DMS 273 treated with DMSO at 0.1 percent for 48 hours (cell line): ENCODE results near the gene ARID4B.
"Not testable (repeated sequence)": the region's sequence is repeated elsewhere in the genome, so short reads cannot be mapped to it uniquely, and the experiment has no call there.

ENCODE experiments used
- DNase-seq: peaks from one replicate; lab custom pipeline; 2025; lab: John Stamatoyannopoulos, UW

Gene ARID4B

DNA sequence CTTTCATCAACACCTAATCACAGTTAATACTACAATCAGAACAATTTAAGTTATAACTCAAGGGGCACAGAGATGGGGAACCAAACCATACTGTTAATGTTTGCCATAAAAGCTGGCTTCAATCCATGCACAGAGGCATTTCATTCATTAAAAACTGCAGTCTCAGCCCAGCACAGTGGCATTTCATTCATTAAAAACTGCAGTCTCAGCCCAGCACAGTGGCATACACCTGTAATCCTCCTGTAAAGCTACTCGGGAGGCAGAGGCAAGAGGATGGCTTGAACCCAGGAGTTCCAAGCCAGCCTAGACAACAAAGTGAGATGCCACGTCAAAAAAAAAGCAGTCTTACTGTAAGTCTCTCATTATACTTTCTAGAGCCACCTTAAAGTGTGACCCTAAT, 29.2 kb downstream of the ARID4B start:
- no peak for DNase-seq

DNA sequence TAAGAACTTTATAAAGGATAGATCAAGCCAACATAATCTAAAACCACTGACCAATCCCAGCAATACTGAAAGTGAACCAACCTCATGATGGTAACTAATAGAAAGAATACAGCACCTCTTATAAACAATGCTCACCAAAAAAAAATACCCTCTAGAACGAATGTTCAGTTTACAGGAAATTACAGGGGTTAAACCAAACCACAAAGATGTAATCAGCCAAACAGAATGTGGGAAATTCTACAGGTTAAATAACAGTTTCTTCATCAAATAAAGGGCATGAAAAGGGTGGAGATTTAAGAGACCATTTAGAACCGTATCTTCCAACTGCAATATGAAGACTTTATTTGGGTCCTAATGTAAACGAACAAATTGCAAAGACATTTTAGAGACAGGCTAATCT, 30.4 kb downstream of the ARID4B start:
- DNase-seq = no peak

DNA sequence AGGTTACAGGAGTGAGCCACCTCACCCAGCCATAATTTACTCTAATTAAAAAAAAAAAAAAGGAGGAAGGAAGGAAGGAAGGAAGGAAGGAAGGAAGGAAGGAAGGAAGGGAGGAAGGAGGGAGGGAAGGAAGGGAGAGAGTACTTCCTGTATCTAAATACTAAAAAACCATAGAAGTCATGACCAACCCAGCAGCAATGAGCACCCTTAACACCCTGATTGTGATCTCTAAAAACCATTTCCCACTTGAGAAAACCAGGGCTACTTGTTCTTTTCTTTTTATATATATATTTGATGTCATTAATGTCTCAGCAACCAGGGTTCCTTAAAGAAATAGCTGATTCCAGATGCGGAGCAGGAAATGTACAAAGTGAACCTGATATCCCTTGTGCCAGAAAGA, 31.2 kb downstream of the ARID4B start:
- DNase-seq = no peak

DNA sequence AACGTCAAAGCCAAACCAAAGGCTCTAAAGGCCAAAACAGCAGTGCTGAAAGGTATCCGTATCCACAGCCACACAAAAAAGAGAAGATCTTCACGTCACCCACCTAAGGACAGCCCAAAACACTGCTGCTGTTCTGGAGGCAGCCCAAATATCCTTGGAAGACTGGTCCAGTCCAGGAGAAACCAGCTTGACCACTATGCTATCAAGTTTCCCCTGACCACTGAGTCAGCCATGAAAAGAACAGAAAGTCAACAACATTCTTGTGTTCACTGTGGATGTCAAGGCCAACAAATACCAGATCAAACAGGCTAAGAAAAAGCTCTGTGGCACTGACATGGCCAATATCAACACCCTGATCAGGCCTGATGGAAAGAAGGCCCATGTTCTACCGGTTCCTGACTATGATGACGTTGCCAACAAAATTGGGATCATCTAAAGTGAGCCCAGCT, 32.1 kb downstream of the ARID4B start:
- DNase-seq = no peak

DNA sequence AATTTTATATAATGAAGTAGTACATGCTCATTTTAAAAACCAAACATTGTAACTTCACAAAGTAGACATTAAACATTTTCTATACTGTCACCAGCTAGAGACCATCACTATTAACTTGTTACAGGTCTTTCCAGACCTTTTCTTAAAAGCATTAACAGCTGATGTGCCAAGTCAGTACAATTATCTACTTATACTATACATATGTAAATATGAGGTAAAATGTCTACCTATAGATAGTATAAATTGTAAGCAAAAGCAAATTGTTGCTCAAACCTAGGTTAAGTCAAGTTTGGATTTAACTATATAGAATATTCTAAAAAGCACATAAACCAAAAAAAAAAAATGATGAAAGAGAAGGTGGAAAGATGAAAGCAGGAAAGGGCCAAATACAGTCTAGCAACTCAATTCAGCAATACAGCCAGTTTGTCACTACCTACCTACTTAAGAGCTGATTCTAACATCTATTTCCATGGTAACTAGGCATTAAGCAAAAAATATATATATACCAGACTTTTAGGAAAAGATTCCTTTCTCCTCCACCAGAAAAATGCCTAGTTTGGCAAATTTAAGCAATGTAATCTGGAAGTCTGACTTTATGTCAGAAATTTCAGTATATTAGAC, 34.5 kb downstream of the ARID4B start:
- no peak for DNase-seq

DNA sequence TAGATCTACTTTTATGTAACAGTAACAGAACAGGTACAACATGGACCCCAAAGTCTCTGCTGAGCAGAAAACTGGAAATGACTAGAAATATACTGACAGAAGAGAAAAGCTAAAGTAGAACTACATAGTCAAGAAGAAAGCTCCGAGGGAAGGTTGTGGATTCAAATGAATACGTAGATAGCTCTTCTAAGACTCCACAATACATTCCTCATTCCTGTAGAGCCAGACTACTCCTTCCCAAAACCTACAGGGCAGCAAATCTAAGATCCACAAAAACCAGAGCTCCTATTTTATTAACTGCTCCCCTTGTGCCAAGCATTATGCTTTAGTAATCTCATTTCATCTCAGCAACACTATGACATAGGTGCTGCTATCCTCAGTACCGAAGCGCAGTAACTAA, 35.2 kb downstream of the ARID4B start:
- DNase-seq = no peak

DNA sequence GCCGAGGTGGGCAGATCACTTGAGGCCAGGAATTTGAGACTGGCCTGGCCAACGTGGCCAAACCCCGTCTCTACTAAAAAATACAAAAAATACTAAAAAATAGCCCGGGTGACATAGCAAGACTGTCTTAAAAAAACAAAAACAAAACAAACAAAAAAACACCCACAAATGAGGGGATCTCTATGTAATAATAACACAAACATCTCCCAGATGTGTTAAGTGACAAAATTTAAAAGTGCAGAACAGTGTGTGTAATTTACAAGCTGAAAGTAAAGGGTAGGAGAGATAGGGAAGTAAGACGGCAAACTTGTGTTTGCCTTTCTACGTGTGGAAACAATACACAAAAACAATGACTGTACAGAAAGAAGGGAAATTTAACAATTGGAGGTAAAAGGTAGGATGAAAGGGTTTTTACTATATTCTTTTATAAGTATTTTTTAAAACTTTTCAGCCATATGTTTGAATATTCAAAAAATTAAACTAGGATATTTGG, 36.3 kb downstream of the ARID4B start:
- no peak for DNase-seq

DNA sequence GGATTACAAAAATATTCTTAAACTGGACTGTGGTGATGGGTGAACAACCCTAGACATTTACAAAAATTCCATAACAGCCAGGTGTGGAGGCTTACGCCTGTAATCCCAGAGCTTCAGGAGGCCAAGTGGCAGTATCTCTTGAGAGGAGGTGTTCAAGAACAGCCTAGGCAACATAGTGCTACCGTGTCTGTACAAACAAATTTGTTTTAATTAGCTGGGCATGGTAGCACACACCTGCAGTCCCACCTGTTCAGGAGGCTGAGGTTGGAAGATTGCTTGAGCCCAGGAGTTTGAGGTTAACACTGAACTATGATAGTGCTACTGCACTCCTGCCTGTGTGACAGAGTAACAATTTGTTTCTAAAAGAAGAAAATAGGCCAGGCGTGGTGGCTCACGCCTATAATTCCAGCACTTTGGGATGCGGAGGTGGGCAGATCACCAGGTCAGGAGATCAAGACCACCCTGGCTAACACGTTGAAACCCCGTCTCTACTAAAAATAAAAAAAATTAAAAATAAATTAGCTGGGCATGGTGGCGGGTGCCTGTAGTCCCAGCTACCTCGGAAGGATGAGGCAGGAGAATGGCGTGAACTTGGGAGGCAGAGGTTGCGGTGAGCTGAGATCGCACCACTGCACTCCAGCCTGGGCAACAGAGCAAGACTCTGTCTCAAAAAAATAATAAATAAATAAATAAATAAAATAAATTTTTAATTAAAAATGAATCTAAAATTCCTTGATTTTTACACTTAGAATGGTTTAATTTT, 37.1 kb downstream of the ARID4B start:
- no peak for DNase-seq

DNA sequence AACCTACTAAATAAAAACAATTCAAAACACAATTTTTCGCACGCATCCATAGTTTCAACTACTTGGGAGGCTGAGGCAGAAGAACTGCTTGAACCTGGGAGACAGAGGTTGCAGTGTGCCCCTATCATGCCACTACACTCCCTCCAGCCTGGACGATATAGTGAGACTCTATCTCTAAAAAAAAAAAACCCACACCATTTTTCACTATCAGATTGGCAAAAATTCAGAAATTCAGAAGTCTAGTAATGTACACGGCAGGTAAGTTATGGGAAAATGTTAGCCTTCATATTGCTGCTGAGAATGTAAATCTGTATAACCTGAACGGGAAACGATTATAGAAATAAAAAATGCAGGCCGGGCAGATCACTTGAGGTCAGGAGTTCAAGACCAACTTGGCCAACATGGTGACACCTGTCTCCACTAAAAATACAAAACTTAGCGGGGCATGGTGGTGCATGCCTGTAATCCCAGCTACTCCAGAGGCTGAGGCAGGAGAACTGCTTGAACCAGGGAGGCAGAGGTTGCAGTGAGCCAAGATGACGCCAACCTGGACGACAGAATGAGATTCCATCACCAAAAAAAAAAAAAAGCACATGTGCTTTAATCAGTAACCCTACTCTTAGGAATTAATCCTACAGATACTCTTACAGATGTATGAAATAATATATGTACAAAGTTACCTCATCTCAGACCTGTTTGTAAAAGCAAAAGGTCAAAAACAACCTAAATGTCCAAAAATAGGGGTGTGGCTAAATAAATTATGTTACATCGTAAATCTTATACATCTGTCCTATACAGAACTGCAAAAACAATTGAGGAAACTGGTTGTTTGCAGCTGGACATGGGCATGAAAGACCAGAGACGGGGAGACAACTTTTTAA, 37.9 kb downstream of the ARID4B start:
- no peak for DNase-seq

DNA sequence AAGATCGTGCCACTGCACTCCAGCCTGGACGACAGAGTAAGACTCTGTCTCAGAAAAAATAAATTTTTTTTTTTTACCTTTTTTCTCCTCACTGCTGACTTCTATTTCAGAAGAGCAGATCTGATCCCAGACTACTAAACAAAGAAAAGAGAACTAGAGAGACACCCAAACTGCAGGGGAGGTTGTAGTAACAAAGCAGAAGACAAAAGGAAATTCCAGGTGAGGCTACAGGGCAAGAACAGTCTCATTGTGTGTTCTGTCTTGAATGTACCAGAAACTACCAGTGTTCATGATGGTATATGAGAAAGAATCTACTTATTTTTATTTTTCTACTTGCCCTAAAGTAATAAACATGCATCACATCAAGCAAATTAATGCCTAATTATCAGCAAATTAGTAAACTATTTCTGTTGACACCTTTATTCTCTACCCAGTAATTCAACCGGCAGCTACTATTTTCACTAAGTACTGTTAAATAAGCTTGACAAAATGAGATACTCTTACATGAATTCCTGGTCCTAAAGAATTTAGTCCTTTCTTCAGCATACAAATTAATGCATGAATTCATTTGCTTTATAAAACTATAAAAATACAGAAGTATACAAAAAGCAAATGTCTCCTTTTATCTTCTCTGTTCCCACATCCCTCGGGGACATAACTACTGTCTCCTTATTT, 40.6 kb downstream of the ARID4B start:
- DNase-seq = no peak

DNA sequence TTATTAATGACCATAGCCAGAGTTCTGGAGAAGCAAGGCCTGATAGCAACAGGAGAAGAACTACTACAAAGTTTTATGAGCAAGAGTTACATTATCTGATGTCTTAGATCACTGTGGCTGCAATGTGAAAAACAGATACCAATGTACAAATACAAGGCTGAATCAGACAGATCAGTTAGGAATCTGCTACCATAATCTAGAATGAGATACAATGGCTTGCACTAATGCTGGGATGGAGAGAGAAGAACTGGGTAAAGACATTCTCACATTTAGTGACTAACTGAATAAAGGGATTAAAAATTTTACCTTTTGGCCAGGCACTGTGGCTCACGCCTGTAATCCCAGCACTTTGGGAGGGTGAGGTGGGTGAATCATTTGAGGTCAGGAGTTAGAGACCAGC, 41.3 kb downstream of the ARID4B start:
- DNase-seq = no peak

DNA sequence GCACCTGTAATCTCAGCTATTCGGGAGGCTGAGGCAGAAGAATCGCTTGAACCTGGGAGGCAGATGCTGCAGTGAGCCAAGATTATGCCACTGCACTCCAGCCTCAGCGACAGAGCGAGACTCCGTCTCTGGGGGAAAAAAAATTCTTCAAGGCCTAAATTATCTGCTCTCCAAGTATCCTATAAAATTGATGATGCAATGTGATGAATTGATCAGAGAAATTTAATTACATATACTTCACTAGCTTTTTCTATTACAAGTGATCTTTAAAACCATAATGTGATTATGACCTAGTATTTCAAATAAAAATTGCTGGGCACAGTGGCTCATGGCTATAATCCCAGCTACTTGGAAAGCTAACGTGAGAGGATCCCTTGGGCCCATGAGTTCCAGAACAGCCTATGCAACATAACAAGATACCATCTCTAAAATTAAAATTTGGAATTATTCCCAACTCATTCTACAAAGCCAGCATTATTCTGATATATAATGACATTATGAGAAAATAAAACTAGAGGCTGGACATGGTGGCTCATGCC, 43.7 kb downstream of the ARID4B start:
- no peak for DNase-seq

DNA sequence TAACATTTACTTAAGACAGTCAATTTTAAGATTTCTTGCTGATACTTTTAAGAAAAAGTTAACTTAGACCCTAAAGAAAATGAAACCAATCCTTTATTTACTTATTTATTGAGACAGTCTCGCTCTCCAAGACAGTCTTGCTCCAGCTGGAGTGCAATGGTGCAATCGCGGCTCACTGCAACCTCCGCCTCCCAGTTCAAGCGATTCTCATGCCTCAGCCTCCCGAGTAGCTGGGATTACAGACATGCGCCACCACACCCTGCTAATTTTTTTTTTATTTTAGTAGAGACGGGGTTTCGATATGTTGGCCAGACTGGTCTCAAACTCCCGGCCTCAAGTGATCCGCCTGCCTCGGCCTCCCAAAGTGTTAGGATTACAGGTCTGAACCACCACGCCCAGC, 44.3 kb downstream of the ARID4B start:
- not testable (repeated sequence) for DNase-seq

DNA sequence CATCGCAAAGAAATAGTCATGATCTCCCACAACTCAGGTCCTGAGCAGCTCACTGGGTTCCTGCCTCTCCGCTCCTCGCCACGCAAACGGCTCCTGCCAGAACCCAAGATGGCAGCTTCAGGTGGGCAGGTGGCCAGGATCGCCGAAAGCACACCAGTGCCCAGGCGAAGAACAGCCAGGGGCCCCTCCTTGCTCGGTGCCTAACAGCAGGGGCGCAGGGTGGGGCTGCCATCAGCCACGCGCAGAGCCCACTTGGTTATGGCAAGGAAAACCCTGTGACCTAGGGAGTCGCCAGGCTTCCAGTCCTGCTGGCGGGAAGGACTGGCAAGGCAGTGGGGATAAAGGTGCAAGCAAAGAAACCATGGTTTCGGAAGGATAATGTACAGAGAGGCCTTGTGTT, 47.5 kb downstream of the ARID4B start:
- DNase-seq = no peak

DNA sequence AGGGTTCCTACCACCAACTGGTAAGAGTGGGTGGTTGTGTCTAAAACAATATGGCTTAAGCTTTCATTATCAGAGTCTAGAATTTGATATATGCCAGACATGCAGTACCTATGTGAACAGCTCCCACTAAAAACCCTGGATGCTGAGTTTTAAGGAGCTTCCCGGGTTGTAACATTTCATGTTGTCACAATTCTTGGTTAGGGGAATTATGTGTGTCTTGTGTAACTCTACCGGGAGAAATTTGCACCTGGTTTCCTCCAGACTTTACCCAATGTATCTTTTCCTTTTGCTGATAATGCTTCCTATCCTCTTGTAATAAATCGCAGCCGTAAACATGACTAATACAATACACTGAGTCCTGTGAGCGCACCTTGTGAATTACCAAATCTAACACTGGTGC, 48.3 kb downstream of the ARID4B start:
- no peak for DNase-seq

DNA sequence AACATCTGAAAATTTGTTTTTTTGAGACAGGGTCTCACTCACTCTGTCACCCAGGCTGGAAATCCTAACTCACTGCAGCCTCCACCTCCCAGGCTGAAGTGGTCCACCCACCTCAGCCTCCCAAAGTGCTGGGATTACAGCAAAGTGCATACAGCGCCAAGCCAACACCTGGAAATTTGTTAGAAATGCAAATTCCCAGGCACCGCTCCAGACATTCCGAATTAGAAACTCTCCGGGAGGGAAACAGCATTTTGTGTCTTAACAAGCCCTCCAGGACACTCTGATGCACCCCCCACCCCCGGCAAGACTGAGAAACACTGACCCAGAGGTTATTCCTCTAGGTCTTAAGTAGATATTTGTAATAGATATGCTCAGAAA, 49.1 kb downstream of the ARID4B start:
- DNase-seq = no peak

DNA sequence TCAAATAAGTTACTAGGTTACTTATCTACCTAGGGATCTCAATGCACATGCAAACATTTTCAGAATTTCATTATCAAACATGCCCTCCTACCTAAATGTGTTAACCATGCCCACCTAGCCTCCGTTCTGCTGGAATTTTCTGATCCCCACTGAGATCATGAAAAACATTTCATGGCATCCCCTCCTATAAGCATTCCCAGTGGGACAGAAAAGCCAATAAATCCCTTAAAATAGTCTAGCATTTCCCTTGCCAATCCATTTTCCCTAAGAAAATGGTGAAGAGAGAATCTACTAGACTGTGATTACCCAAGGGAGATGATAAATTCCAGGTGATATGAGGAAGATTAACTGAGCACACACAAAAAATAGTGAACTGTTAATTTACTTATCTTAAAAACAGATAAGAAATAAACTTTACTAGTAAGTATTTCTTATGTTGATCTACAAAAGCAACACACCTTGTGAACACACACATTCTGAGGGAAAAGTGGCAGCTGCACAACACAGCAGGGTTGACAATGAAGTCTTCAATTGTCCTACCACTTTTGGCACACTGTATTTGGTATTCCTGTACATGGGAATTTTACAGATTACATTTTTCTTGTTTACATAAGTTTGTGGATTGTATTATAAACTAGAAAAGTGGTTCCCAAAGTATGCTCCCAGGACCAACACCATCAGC, 49.6 kb downstream of the ARID4B start:
- DNase-seq = no peak

DNA sequence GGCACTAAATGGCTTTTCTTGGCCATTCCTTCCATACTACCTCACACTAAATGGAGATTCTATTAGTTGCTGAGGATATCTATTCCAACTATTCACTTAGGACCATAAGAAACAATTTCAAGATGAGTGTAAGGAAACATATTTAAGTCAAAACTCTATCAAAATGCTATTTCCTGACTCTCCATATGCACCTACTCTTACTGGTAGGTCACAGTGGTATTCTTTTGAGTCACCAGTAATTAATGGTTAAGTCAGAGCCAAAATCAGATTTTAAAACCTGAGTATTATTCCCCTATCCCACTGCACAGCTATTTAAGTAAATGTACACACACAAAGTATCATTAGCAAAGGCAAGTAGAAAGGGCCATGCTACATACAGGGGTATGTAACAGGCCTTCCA, 50.3 kb downstream of the ARID4B start:
- DNase-seq = no peak

DNA sequence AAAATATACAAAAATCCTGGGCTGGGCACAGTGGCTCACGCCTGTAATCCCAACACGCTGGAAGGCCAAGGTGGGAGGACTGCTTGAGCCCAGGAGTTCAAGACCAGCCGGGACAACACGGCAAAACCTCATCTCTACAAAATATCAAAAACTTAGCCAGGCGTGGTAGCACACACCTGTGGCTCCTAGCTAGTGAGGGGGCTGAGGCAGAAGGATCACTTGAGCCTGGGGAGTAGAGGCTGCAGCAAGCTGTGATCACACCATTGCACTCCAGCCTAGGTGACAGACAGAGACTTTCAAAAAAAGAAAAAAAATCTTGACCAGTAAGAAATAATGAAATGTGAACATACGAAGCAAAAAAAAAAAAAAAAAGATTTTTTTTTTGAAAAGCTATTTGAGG, 52.1 kb downstream of the ARID4B start:
- DNase-seq = no peak

DNA sequence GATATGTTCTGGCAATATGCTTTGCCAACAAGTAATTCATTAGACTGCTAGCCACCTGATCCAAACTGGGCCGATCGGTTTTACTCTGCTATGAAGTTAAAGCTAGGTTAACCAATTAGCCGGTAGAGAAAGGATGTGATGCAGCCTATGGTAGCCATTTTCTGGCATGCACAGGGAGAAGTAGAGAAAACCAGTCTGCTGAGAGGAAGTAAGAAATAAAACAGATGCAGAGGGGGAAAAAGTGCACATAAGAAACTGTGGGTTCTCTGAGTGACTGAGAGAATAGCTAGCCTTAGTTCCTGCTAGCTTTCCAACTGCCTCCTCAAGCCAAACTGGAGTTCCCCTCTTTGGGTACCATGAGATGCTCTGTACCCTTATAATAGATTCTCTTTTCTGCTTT, 52.8 kb downstream of the ARID4B start:
- DNase-seq = no peak

DNA sequence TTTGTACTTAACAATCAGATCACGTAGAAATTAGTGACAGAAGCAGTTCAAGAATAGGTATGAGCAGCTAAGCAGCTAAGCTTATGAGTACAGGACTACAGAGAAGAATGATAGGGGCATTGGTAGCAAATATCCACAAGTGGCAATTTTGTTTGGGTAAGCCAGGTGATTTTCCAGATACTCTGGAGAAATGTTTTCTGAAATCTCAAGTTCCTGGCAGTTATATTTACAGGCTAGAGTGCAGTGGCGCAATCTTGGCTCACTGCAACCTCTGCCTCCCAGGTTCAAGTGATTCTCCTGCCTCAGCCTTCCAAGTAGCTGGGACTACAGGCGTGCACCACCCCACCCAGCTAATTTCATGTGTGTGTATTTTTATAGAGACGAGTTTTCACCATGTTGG, 55.1 kb downstream of the ARID4B start:
- DNase-seq = no peak
